A673 (cell line): Measurements from ENCODE around the gene RHBDD3. TPM values are rescaled to one million over a fixed set of nuclear protein-coding genes. Genes with fewer than 3 reads are reported as not detected.

Source experiments
- BruUV-seq: library from RNA; stranded (reverse); fragments of 400-500 nt; replicated peaks from 2 replicates; lab custom pipeline; 2021; lab: Mats Ljungman, UMichigan
- CTCF ChIA-PET: fragments of 300-600 bp; sonication (Branson Sonifier 250); formaldehyde crosslinking; loops from one replicate; lab custom pipeline; 2022; ENCODE audit warnings: antibody characterized with exemption; lab: Charles Lee
- POLR2A ChIA-PET: fragments of 300-600 bp; sonication (Branson Sonifier 250); formaldehyde crosslinking; loops from one replicate; lab custom pipeline; 2022; ENCODE audit warnings: antibody characterized with exemption; ENCODE audit not compliant: low non-redundant PET; lab: Charles Lee
- DNase-seq: peaks from one replicate; pipeline ENCODE4 v3.0.0-alpha.2; 2015; ENCODE audit warnings: low spot score
- H3K27ac ChIP-seq: fragments of 200-600 bp; sonication (generic); 2 replicates; pipeline ENCODE4 v1.5.1; 2016; ENCODE audit warnings: mixed run types, low read depth, mild to moderate bottlenecking, mixed read lengths, antibody characterized with exemption, low read length; ENCODE audit not compliant: poor library complexity, severe bottlenecking
- H3K27me3 ChIP-seq: fragments of 200-600 bp; sonication (generic); replicated peaks from 2 replicates; pipeline ENCODE4 v1.6.1; 2017; ENCODE audit warnings: mixed run types, low read depth, mild to moderate bottlenecking, mixed read lengths, antibody characterized with exemption, low read length; ENCODE audit not compliant: insufficient read depth, poor library complexity
- H3K36me3 ChIP-seq: fragments of 200-600 bp; sonication (generic); 2 replicates; pipeline ENCODE4 v1.6.1; 2016; ENCODE audit warnings: mixed run types, mild to moderate bottlenecking, mixed read lengths, antibody characterized with exemption, low read length; ENCODE audit not compliant: insufficient read depth, poor library complexity, severe bottlenecking
- H3K4me1 ChIP-seq: fragments of 200-600 bp; sonication (generic); 2 replicates; pipeline ENCODE4 v1.6.1; 2017; ENCODE audit warnings: mixed run types, mild to moderate bottlenecking, mixed read lengths, antibody characterized with exemption, low read length; ENCODE audit not compliant: insufficient read depth, poor library complexity, severe bottlenecking
- H3K4me3 ChIP-seq: fragments of 200-600 bp; sonication (generic); 2 replicates; pipeline ENCODE4 v1.5.1; 2016; ENCODE audit warnings: low read depth, mixed run types, mild to moderate bottlenecking, mixed read lengths, low read length; ENCODE audit not compliant: poor library complexity, severe bottlenecking
- H3K9me3 ChIP-seq: fragments of 200-600 bp; sonication (generic); 2 replicates; pipeline ENCODE4 v1.6.1; 2016; ENCODE audit warnings: mixed run types, low read depth, mild to moderate bottlenecking, mixed read lengths, antibody characterized with exemption, low read length; ENCODE audit not compliant: poor library complexity, severe bottlenecking
- CTCF ChIP-seq: fragments of 300-800, 200-600 bp; sonication (generic); conservative IDR thresholded peaks from 2 replicates; pipeline ENCODE4 v1.5.1; 2017; ENCODE audit warnings: low read depth, mild to moderate bottlenecking, antibody characterized with exemption, low read length, moderate library complexity, mixed read lengths
- EZH2 ChIP-seq: fragments of 200-600 bp; sonication (generic); IDR thresholded peaks from 2 replicates; pipeline ENCODE4 v1.6.1; 2017; ENCODE audit warnings: borderline replicate concordance, low read depth, mild to moderate bottlenecking, mixed read lengths, antibody characterized with exemption, low read length; ENCODE audit not compliant: poor library complexity, severe bottlenecking
- intact Hi-C: fragments of 100-400 bp; cut with micrococcal nuclease; formaldehyde crosslinking; loops from one replicate; pipeline ENCODE4 v1.10.0; 2022; ENCODE audit not compliant: unreplicated experiment
- total RNA-seq: library from RNA; stranded (reverse); gene quantifications from 2 replicates; pipeline ENCODE4 v1.2.3, GENCODE V29; 2021

RHBDD3 gene
- total RNA-seq, 1 experiment from 2014 or later = 84.0 TPM

- TF ChIP-seq CTCF = no peak
- no peak for TF ChIP-seq EZH2
- H3K4me1 ChIP-seq = peaks cover 28% of the 10 kb centered on the region
- CTCF ChIA-PET = no interaction called here
- DNase-seq = no peak
- H3K36me3 ChIP-seq = no peaks in the 10 kb centered on the region
- no peak overlapping the region for H3K4me3 ChIP-seq
- intact Hi-C loops = no loop called here
- POLR2A ChIA-PET = no interaction called here
- H3K27me3 ChIP-seq = peaks cover 20% of the 10 kb centered on the region
- no peak overlapping the region for H3K27ac ChIP-seq
- no peaks in the 10 kb centered on the region for H3K9me3 ChIP-seq
- BruUV-seq = no TSS peak
These were observed 42.5 kb upstream of the RHBDD3 start for GRCh38 chr22:29310065-29310862.

- TF ChIP-seq CTCF (no peak), EZH2 (no peak)
- no TSS peak for BruUV-seq
- H3K9me3 ChIP-seq = no peaks in the 10 kb centered on the region
- peaks cover 23% of the 10 kb centered on the region for H3K4me1 ChIP-seq
- DNase-seq = no peak
- no peaks in the 10 kb centered on the region for H3K36me3 ChIP-seq
- no peak overlapping the region for H3K27ac ChIP-seq
- H3K27me3 ChIP-seq = peaks cover 12% of the 10 kb centered on the region
- intact Hi-C loops = no loop called here
- no peak overlapping the region for H3K4me3 ChIP-seq
- ChIA-PET POLR2A (no interaction called here), CTCF (no interaction called here)
These were observed 41.7 kb upstream of the RHBDD3 start for GRCh38 chr22:29309332-29310064.

GRCh38 chr22:29308791-29309262 lies 41.0 kb upstream of the RHBDD3 start:
- Histone ChIP-seq H3K36me3 (no peaks in the 10 kb centered on the region), H3K4me3 (no peak overlapping the region), H3K4me1 (peaks cover 23% of the 10 kb centered on the region), H3K27me3 (peaks cover 5% of the 10 kb centered on the region), H3K9me3 (no peaks in the 10 kb centered on the region), H3K27ac (no peak overlapping the region)
- DNase-seq = no peak
- ChIA-PET POLR2A (no interaction called here), CTCF (interaction anchor here (0.6 kb wide), 1 partner anchor 359 kb away, joined by 4 read pairs; no protein-coding TSS in a partner anchor)
- TF ChIP-seq CTCF (no peak), EZH2 (no peak)
- intact Hi-C loops = no loop called here
- no TSS peak for BruUV-seq
